Gastrocnemius medialis (tissue), 4 donors: ENCODE results near the gene CLRN1. TPM values are rescaled to one million over a fixed set of nuclear protein-coding genes. Genes with fewer than 3 reads are reported as not detected.

Experiments used
- ATAC-seq, 2 donors: fragments of 150-250 bp; one replicate each; pipeline ENCODE4 v1.9.1; 2016
- DNase-seq, 2 donors: peaks; one replicate each; pipeline ENCODE4 v3.0.0-alpha.2; 2019
- H3K27ac ChIP-seq, 4 donors: fragments of 200-600 bp; sonication (generic); 1 replicate in 1 of 4; 2 replicates in 3 of 4; pipeline ENCODE4 v1.5.1; 2016 to 2018; ENCODE audit warnings: mild to moderate bottlenecking in 2 of 4, moderate library complexity in 1 of 4
- H3K27me3 ChIP-seq, 3 donors: fragments of 200-600 bp; sonication (generic) in 2 of 3; 1 replicate in 1 of 3; 2 replicates in 2 of 3; pipeline versions ENCODE4 v1.5.1 to v1.6.0; 2016 to 2019; ENCODE audit warnings: mild to moderate bottlenecking in 1 of 3, moderate library complexity in 1 of 3
- H3K36me3 ChIP-seq, 2 donors: fragments of 200-600 bp; sonication (generic) in 1 of 2; one replicate each; pipeline ENCODE4 v1.5.1; 2017 to 2018
- H3K4me1 ChIP-seq, 2 donors: fragments of 200-600 bp; sonication (generic) in 1 of 2; one replicate each; pipeline ENCODE4 v1.5.1; 2016 to 2017; ENCODE audit warnings: mild to moderate bottlenecking in 2 of 2
- H3K4me3 ChIP-seq, 4 donors: fragments of 200-600 bp; sonication (generic) in 3 of 4; 1 replicate in 1 of 4; 2 replicates in 3 of 4; pipeline ENCODE4 v1.5.1; 2016 to 2019; ENCODE audit warnings: mild to moderate bottlenecking in 2 of 4
- H3K9me3 ChIP-seq, 3 donors: fragments of 200-600 bp; sonication (generic) in 2 of 3; 1 replicate in 1 of 3; 2 replicates in 2 of 3; pipeline ENCODE4 v1.5.1; 2016 to 2019
- CTCF ChIP-seq, 5 experiments: fragments of 450-650 bp in 3 of 5; fragments of 200-600 bp in 2 of 5; sonication (generic) in 2 of 5; IDR thresholded peaks in 4 of 5; conservative IDR thresholded peaks in 1 of 5; 1 replicate in 4 of 5; 2 replicates in 1 of 5; pipeline ENCODE4 v1.5.1; 2016 to 2019; ENCODE audit warnings: antibody characterized with exemption in 5 of 5, mild to moderate bottlenecking in 3 of 5, moderate library complexity in 3 of 5
- POLR2A ChIP-seq, 2 donors: fragments of 450-650 bp; IDR thresholded peaks; one replicate each; pipeline ENCODE4 v1.6.1; 2017; ENCODE audit warnings: antibody characterized with exemption in 2 of 2, mild to moderate bottlenecking in 2 of 2, moderate library complexity in 2 of 2
- in situ Hi-C, 4 donors: fragments of 200-750 bp; cut with MboI; loops; one replicate each; pipeline versions ENCODE4 v1.15.0 to v1.8.0; 2017; ENCODE audit warnings: low sequenced_read_pairs in 4 of 4
- intact Hi-C: fragments of 100-400 bp; cut with DNase I; formaldehyde crosslinking; loops from one replicate; pipeline ENCODE4 v1.15.1; 2023; ENCODE audit warnings: low total_unique reads
- total RNA-seq, 4 donors: library from RNA; depleted of rRNA; stranded (reverse); fragments of >200 nt; gene quantifications; one replicate each; pipeline versions ENCODE4 v1.1.0 to v1.2.3, GENCODE V29; 2016

Gene CLRN1
- total RNA-seq, 4 donors from 2014 or later = not detected

GRCh38 chr3:150877303-150877702 is 95.2 kb downstream of the CLRN1 start:
- no peak overlapping the region for H3K4me3 ChIP-seq
- H3K4me1 ChIP-seq = no peaks in the 10 kb centered on the region
- ATAC-seq (no peak), DNase-seq (no peak)
- intact Hi-C loops = no loop called here
- no peak overlapping the region for H3K27ac ChIP-seq
- no peaks in the 10 kb centered on the region for H3K9me3 ChIP-seq
- in situ Hi-C loops = no loop called here
- no peaks in the 10 kb centered on the region for H3K27me3 ChIP-seq
- no peaks in the 10 kb centered on the region for H3K36me3 ChIP-seq
- TF ChIP-seq POLR2A (IDR thresholded peaks at IDR 0.05) (no peak), CTCF (IDR thresholded peaks at IDR 0.05 in 4 of 5, conservative IDR thresholded peaks at IDR 0.05 in 1 of 5) (no peak)

GRCh38 chr3:150876611-150877265 is 95.8 kb downstream of the CLRN1 start:
- H3K9me3 ChIP-seq = no peaks in the 10 kb centered on the region
- no peak for DNase-seq
- H3K36me3 ChIP-seq = no peaks in the 10 kb centered on the region
- ATAC-seq = no peak
- no peak overlapping the region for H3K4me3 ChIP-seq
- no peaks in the 10 kb centered on the region for H3K27me3 ChIP-seq
- in situ Hi-C loops (no loop called here), intact Hi-C loops (no loop called here)
- H3K4me1 ChIP-seq = no peaks in the 10 kb centered on the region
- TF ChIP-seq CTCF (IDR thresholded peaks at IDR 0.05 in 4 of 5, conservative IDR thresholded peaks at IDR 0.05 in 1 of 5) (no peak), POLR2A (IDR thresholded peaks at IDR 0.05) (no peak)
- H3K27ac ChIP-seq = no peak overlapping the region

Other genes with a start within 250 kb of the CLRN1 start
- gene SIAH2, start 209.6 kb downstream of the CLRN1 start, total RNA-seq = 10 to 100 TPM; 10.9 to 25.6 (median 20.0) TPM
- gene MINDY4B, start 67.3 kb downstream of the CLRN1 start, total RNA-seq = not detected
- gene MED12L, start 112.9 kb upstream of the CLRN1 start, total RNA-seq = 1 to 10 TPM in 1 of 4 donors, under 1 TPM in 3; 0.05 to 1.2 (median 0.10) TPM
- gene GPR171, start 230.5 kb upstream of the CLRN1 start, total RNA-seq = under 1 TPM in 1 of 4 donors, not detected in 3; 0.56 TPM